Keratinocyte (primary cell): ENCODE data around the gene TSPAN18. TPM values are rescaled to one million over a fixed set of nuclear protein-coding genes. Genes with fewer than 3 reads are reported as not detected.

Experiments
- DNase-seq: peaks from one replicate; pipeline ENCODE4 v3.0.0-alpha.2; 2011; ENCODE audit warnings: low read depth, missing footprints, low spot score
- FAIRE-seq: peaks from 2 replicates; lab custom pipeline; 2011; peaks lifted over from hg19 to GRCh38; lab: Jason Lieb, UNC
- H2AFZ ChIP-seq: 2 replicates; pipeline ENCODE4 v1.6.0; 2012; ENCODE audit warnings: low read length, control low read depth, inconsistent platforms; ENCODE audit not compliant: control insufficient read depth
- H3K27ac ChIP-seq: 2 replicates; pipeline ENCODE4 v1.5.1; 2011; ENCODE audit warnings: low read length; ENCODE audit not compliant: control insufficient read depth, insufficient read depth
- H3K27me3 ChIP-seq: 3 replicates; pipeline ENCODE4 v1.6.0; 2011; ENCODE audit warnings: low read length; ENCODE audit not compliant: control insufficient read depth, insufficient read depth; ENCODE audit errors: extremely low read depth
- H3K36me3 ChIP-seq, 2 experiments: 2 replicates in 1 of 2; 3 replicates in 1 of 2; pipeline ENCODE4 v1.5.1; 2011; ENCODE audit warnings: low read length in 2 of 2, mild to moderate bottlenecking in 1 of 2; ENCODE audit not compliant: control insufficient read depth in 2 of 2, insufficient read depth in 2 of 2; ENCODE audit errors: extremely low read depth in 1 of 2
- H3K4me1 ChIP-seq: 3 replicates; pipeline ENCODE4 v1.5.1; 2011; ENCODE audit warnings: low read length; ENCODE audit not compliant: control insufficient read depth, insufficient read depth; ENCODE audit errors: extremely low read depth
- H3K4me2 ChIP-seq: 3 replicates; pipeline ENCODE4 v1.6.0; 2011; ENCODE audit warnings: low read depth, low read length; ENCODE audit not compliant: control insufficient read depth, insufficient read depth; ENCODE audit errors: extremely low read depth
- H3K4me3 ChIP-seq, 3 experiments: fragments of 200-600 bp in 1 of 3; sonication (generic) in 1 of 3; 2 replicates in 2 of 3; 3 replicates in 1 of 3; pipeline ENCODE4 v1.5.1; 2011 to 2016; ENCODE audit warnings: low read length in 3 of 3, mild to moderate bottlenecking in 3 of 3, control low read depth in 2 of 3, inconsistent platforms in 1 of 3, low read depth in 1 of 3, mixed read lengths in 1 of 3, mixed run types in 1 of 3, moderate library complexity in 1 of 3; ENCODE audit not compliant: control insufficient read depth in 2 of 3, insufficient read depth in 2 of 3; ENCODE audit errors: extremely low read depth in 1 of 3
- H3K79me2 ChIP-seq: 2 replicates; pipeline ENCODE4 v1.6.0; 2012; ENCODE audit warnings: low read length; ENCODE audit not compliant: control insufficient read depth, insufficient read depth
- H3K9ac ChIP-seq: 3 replicates; pipeline ENCODE4 v1.6.0; 2011; ENCODE audit warnings: low read length; ENCODE audit not compliant: control insufficient read depth, insufficient read depth; ENCODE audit errors: extremely low read depth
- H3K9me1 ChIP-seq: 3 replicates; pipeline ENCODE4 v1.6.0; 2011; ENCODE audit warnings: low read length; ENCODE audit not compliant: control insufficient read depth, insufficient read depth; ENCODE audit errors: extremely low read depth
- H3K9me3 ChIP-seq: 2 replicates; pipeline ENCODE4 v1.5.1; 2012; ENCODE audit warnings: low read depth, low read length; ENCODE audit not compliant: control insufficient read depth
- H4K20me1 ChIP-seq: 3 replicates; pipeline ENCODE4 v1.6.0; 2011; ENCODE audit warnings: low read length; ENCODE audit not compliant: control insufficient read depth, insufficient read depth; ENCODE audit errors: extremely low read depth
- EZH2 ChIP-seq: IDR thresholded peaks from one replicate; pipeline ENCODE4 v1.6.1; 2012; ENCODE audit warnings: inconsistent platforms, mild to moderate bottlenecking, low read length, moderate library complexity
- dilution Hi-C: fragments of 300-500 bp; cut with MboI; formaldehyde crosslinking; loops from one replicate; pipeline ENCODE4 v1.7.0; 2020; ENCODE audit warnings: low sequenced_read_pairs; ENCODE audit not compliant: extremely low pct_ligation_motif_present
- polyA plus RNA-seq, 5 experiments: library from polyadenylated mRNA; depleted of rRNA in 3 of 5; stranded (reverse) in 3 of 5; stranded (forward) in 1 of 5; unstranded in 1 of 5; fragments of >200 nt; gene quantifications; 1 replicate in 1 of 5; 2 replicates in 3 of 5; 3 replicates in 1 of 5; pipeline versions ENCODE4 v1.2.1 to v1.2.3, GENCODE V29; 2011 to 2012; ENCODE audit warnings: missing spikeins in 2 of 5, low read depth in 1 of 5, low replicate concordance in 1 of 5
- TF ChIP-seq, protein P1 (sequence below), 3 experiments: IDR thresholded peaks in 1 of 3; conservative IDR thresholded peaks in 1 of 3; optimal IDR thresholded peaks in 1 of 3; 2 replicates in 2 of 3; 3 replicates in 1 of 3; pipeline versions ENCODE3 to v1.5.1; 2011; ENCODE audit warnings: low read length in 3 of 3, mild to moderate bottlenecking in 3 of 3, moderate library complexity in 2 of 3, control low read depth in 1 of 3, inconsistent platforms in 1 of 3; ENCODE audit not compliant: insufficient read depth in 2 of 3; ENCODE audit errors: extremely low read depth in 1 of 3

The TSPAN18 gene
- polyA plus RNA-seq, 1 donor (not counting 4 experiments of a cell fraction or from before 2014, with no cell fraction given) = not detected

DNA sequence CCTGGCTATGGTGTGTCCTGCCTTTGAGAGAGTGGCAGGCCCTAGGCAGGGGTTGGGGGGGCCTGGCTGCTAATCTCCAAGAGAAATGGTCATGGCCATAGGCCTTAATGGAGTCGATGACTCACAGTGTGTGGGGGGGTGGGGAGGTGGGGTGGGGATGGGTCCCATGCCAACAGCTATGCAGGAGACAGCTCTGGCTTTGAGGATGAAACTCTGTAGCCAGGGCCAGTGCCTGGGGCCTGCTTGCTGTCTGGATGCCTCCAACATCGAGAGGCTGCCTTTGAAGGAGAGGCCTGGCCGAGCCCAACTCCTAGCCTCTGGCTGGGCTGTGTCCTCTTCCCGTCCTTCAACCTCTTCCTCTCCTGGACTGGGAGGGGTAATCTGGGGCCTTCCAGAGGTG, 23.9 kb upstream of the TSPAN18 start:
- H4K20me1 ChIP-seq = no peaks in the 10 kb centered on the region
- H3K9me3 ChIP-seq = peaks cover 5% of the 10 kb centered on the region
- dilution Hi-C loops = no loop called here
- H3K27ac ChIP-seq = no peak overlapping the region
- H3K27me3 ChIP-seq = peaks cover 3% of the 10 kb centered on the region
- H3K79me2 ChIP-seq = no peaks in the 10 kb centered on the region
- no peak overlapping the region for H3K9ac ChIP-seq
- no peaks in the 10 kb centered on the region for H3K4me1 ChIP-seq
- H3K36me3 ChIP-seq = no peaks in the 10 kb centered on the region
- TF ChIP-seq, protein P1, sequence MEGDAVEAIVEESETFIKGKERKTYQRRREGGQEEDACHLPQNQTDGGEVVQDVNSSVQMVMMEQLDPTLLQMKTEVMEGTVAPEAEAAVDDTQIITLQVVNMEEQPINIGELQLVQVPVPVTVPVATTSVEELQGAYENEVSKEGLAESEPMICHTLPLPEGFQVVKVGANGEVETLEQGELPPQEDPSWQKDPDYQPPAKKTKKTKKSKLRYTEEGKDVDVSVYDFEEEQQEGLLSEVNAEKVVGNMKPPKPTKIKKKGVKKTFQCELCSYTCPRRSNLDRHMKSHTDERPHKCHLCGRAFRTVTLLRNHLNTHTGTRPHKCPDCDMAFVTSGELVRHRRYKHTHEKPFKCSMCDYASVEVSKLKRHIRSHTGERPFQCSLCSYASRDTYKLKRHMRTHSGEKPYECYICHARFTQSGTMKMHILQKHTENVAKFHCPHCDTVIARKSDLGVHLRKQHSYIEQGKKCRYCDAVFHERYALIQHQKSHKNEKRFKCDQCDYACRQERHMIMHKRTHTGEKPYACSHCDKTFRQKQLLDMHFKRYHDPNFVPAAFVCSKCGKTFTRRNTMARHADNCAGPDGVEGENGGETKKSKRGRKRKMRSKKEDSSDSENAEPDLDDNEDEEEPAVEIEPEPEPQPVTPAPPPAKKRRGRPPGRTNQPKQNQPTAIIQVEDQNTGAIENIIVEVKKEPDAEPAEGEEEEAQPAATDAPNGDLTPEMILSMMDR (optimal IDR thresholded peaks at IDR 0.05 in 1 of 3, IDR thresholded peaks at IDR 0.05 in 1 of 3, conservative IDR thresholded peaks at IDR 0.05 in 1 of 3; ENCODE audit: extremely low read depth in 1 of 3, insufficient read depth in 2 of 3, low read length in 3 of 3) = no peak
- TF ChIP-seq EZH2 = no peak
- H2AFZ ChIP-seq = no peak overlapping the region
- H3K9me1 ChIP-seq = no peaks in the 10 kb centered on the region
- DNase-seq (no peak), FAIRE-seq (no peak)
- no peak overlapping the region for H3K4me3 ChIP-seq
- H3K4me2 ChIP-seq = no peak overlapping the region

DNA sequence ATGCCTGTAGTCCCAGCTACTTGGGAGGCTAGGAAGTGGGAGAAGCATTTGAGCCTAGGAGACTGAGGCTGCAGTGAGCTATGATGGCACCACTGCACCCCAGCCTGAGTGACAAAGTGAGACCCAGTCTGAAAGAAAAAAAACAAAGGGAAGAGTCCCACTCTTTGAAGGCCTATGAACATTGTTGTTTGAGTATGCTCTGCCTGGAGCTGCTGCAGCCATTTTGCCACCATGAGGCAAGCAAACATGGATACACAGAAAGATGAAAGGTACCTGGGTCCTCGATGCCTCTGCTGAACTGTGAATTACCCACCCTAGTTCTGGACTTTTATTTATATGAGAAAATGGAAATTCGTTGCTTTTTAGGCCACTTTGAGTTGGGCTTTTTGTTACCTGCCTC, 19.7 kb upstream of the TSPAN18 start:
- dilution Hi-C loops = no loop called here
- FAIRE-seq (no peak), DNase-seq (no peak)
- H3K4me3 ChIP-seq = no peak overlapping the region
- H3K9me3 ChIP-seq = peaks cover 5% of the 10 kb centered on the region
- H3K36me3 ChIP-seq = no peaks in the 10 kb centered on the region
- no peak overlapping the region for H3K9ac ChIP-seq
- H4K20me1 ChIP-seq = no peaks in the 10 kb centered on the region
- no peaks in the 10 kb centered on the region for H3K9me1 ChIP-seq
- no peaks in the 10 kb centered on the region for H3K79me2 ChIP-seq
- no peaks in the 10 kb centered on the region for H3K4me1 ChIP-seq
- H2AFZ ChIP-seq = no peak overlapping the region
- no peak overlapping the region for H3K27ac ChIP-seq
- peaks cover 3% of the 10 kb centered on the region for H3K27me3 ChIP-seq
- no peak overlapping the region for H3K4me2 ChIP-seq
- TF ChIP-seq EZH2 = no peak
- TF ChIP-seq, protein P1 (optimal IDR thresholded peaks at IDR 0.05 in 1 of 3, IDR thresholded peaks at IDR 0.05 in 1 of 3, conservative IDR thresholded peaks at IDR 0.05 in 1 of 3; ENCODE audit: extremely low read depth in 1 of 3, insufficient read depth in 2 of 3, low read length in 3 of 3) = no peak
